ENCODE results near the gene PPP4R3B.

Gene PPP4R3B

GRCh38 chr2:55518841-55519165 lies 98.6 kb downstream of the PPP4R3B start:
- Mint-ChIP-seq H3K36me3 (ENCODE audit: low read depth) (peaks cover 3% of the 10 kb centered on the region), H3K9me3 (no peaks in the 10 kb centered on the region), H3K4me3 (peak overlapping the region; percentile 95 to 98 (median 97)), H3K4me1 (peaks cover 11% of the 10 kb centered on the region), H3K27ac (peak overlapping the region; percentile 78 to 94 (median 89)), H3K27me3 (ENCODE audit: low read depth) (no peaks in the 10 kb centered on the region)
- TF ChIP-seq CTCF (IDR thresholded peaks at IDR 0.05; ENCODE audit: unreplicated experiment in 3 of 3), result no peak

GRCh38 chr2:55511508-55512124 lies 105.8 kb downstream of the PPP4R3B start:
- Mint-ChIP-seq H3K9me3 (no peaks in the 10 kb centered on the region), H3K4me3 (no peak overlapping the region), H3K27me3 (ENCODE audit: low read depth) (no peaks in the 10 kb centered on the region), H3K27ac (peak overlapping the region in 1 of 3 experiments; percentile 40), H3K36me3 (ENCODE audit: low read depth) (no peaks in the 10 kb centered on the region), H3K4me1 (no peaks in the 10 kb centered on the region)
- TF ChIP-seq CTCF (IDR thresholded peaks at IDR 0.05; ENCODE audit: unreplicated experiment in 3 of 3), result peak; percentile 55 to 58 (median 57)

- H3K36me3 Mint-ChIP-seq (ENCODE audit: low read depth), result no peaks in the 10 kb centered on the region
- H3K4me1 Mint-ChIP-seq, result no peaks in the 10 kb centered on the region
- H3K4me3 Mint-ChIP-seq, result no peak overlapping the region
- H3K27ac Mint-ChIP-seq, result no peak overlapping the region
- H3K27me3 Mint-ChIP-seq (ENCODE audit: low read depth), result no peaks in the 10 kb centered on the region
- H3K9me3 Mint-ChIP-seq, result no peaks in the 10 kb centered on the region
- TF ChIP-seq CTCF (IDR thresholded peaks at IDR 0.05; ENCODE audit: unreplicated experiment in 3 of 3), result no peak
Measured at GRCh38 chr2:55502590-55503141, 114.8 kb downstream of the PPP4R3B start.

- no peaks in the 10 kb centered on the region for H3K4me1 Mint-ChIP-seq
Measured at GRCh38 chr2:55500025-55500424, 117.4 kb downstream of the PPP4R3B start.

GRCh38 chr2:55498582-55498981 lies 118.8 kb downstream of the PPP4R3B start:
- no peak for TF ChIP-seq CTCF (IDR thresholded peaks at IDR 0.05; ENCODE audit: unreplicated experiment in 3 of 3)
- Mint-ChIP-seq H3K36me3 (ENCODE audit: low read depth) (no peaks in the 10 kb centered on the region), H3K27ac (no peak overlapping the region), H3K4me3 (no peak overlapping the region), H3K27me3 (ENCODE audit: low read depth) (no peaks in the 10 kb centered on the region), H3K9me3 (no peaks in the 10 kb centered on the region), H3K4me1 (no peaks in the 10 kb centered on the region)

More at GRCh38 chr2:55500025-55500424, 117.4 kb downstream of the PPP4R3B start:
- H3K9me3 Mint-ChIP-seq, result no peaks in the 10 kb centered on the region
- H3K27me3 Mint-ChIP-seq (ENCODE audit: low read depth), result no peaks in the 10 kb centered on the region
- H3K27ac Mint-ChIP-seq, result no peak overlapping the region
- no peak for TF ChIP-seq CTCF (IDR thresholded peaks at IDR 0.05; ENCODE audit: unreplicated experiment in 3 of 3)
- H3K4me3 Mint-ChIP-seq, result no peak overlapping the region
- no peaks in the 10 kb centered on the region for H3K36me3 Mint-ChIP-seq (ENCODE audit: low read depth)
